Panc1 (cell line): ENCODE results near the gene LIPK. TPM values are rescaled to one million over a fixed set of nuclear protein-coding genes. Genes with fewer than 3 reads are reported as not detected.

Source experiments
- ATAC-seq: fragments of 200-7000 bp; cut with Tn5 transposase; 2 replicates; pipeline ENCODE4 v1.9.1; 2020; ENCODE audit warnings: mild to moderate bottlenecking, moderate library complexity
- BruUV-seq: library from RNA; stranded (reverse); fragments of 400-500 nt; replicated peaks from 2 replicates; lab custom pipeline; 2021; lab: Mats Ljungman, UMichigan
- CTCF ChIA-PET: fragments of 300-600 bp; sonication (Branson Sonifier 250); formaldehyde crosslinking; loops from one replicate; lab custom pipeline; 2022; ENCODE audit warnings: antibody characterized with exemption; lab: Charles Lee
- POLR2A ChIA-PET: fragments of 300-600 bp; sonication (Branson Sonifier 250); formaldehyde crosslinking; loops from one replicate; lab custom pipeline; 2022; ENCODE audit warnings: antibody characterized with exemption; lab: Charles Lee
- DNase-seq: peaks from one replicate; pipeline ENCODE4 v3.0.0-alpha.2; 2010; ENCODE audit warnings: low read depth, low spot score
- H3K27ac ChIP-seq: 2 replicates; pipeline ENCODE4 v1.5.1; 2011; ENCODE audit warnings: mild to moderate bottlenecking, low read length, inconsistent platforms
- H3K27me3 ChIP-seq: fragments of 200-500 bp; sonication (Bioruptor generic); 2 replicates; pipeline ENCODE4 v1.6.0; 2014; ENCODE audit warnings: low read length, inconsistent platforms; ENCODE audit not compliant: control insufficient read depth, insufficient read depth
- H3K36me3 ChIP-seq: fragments of 200-500 bp; sonication (Bioruptor generic); 2 replicates; pipeline ENCODE4 v1.5.1; 2014; ENCODE audit warnings: inconsistent platforms, mild to moderate bottlenecking, low read length, moderate library complexity; ENCODE audit not compliant: control insufficient read depth, insufficient read depth
- H3K4me1 ChIP-seq: 2 replicates; pipeline ENCODE4 v1.5.1; 2011; ENCODE audit warnings: inconsistent platforms, mild to moderate bottlenecking, low read length, moderate library complexity; ENCODE audit not compliant: control insufficient read depth, insufficient read depth
- H3K4me3 ChIP-seq, 2 experiments: 2 replicates each; pipeline ENCODE4 v1.5.1; 2011 to 2012; ENCODE audit warnings: low read depth in 2 of 2, low read length in 2 of 2, mild to moderate bottlenecking in 2 of 2, inconsistent platforms in 1 of 2, moderate library complexity in 1 of 2
- H3K9me3 ChIP-seq: fragments of 200-500 bp; sonication (Bioruptor generic); 2 replicates; pipeline ENCODE4 v1.5.1; 2014; ENCODE audit warnings: low read depth, mild to moderate bottlenecking, inconsistent platforms, low read length, moderate library complexity; ENCODE audit not compliant: control insufficient read depth, insufficient read depth
- CTCF ChIP-seq: fragments of 450-650 bp; IDR thresholded peaks from 2 replicates; pipeline ENCODE4 v1.5.1; 2017; ENCODE audit warnings: mild to moderate bottlenecking
- POLR2AphosphoS5 ChIP-seq: IDR thresholded peaks from 2 replicates; pipeline ENCODE4 v1.6.1; 2012; ENCODE audit warnings: mild to moderate bottlenecking, low read depth, low read length, moderate library complexity
- REST ChIP-seq, 2 experiments: IDR thresholded peaks; 2 replicates each; pipeline ENCODE4 v1.6.1; 2011 to 2012; ENCODE audit warnings: low read depth in 2 of 2, control low read depth in 1 of 2, low read length in 1 of 2, mild to moderate bottlenecking in 1 of 2, moderate library complexity in 1 of 2; ENCODE audit not compliant: insufficient read depth in 1 of 2
- SIN3A ChIP-seq: IDR thresholded peaks from 2 replicates; pipeline ENCODE4 v1.6.1; 2012; ENCODE audit warnings: low read depth, mild to moderate bottlenecking, low read length, moderate library complexity, borderline replicate concordance; ENCODE audit not compliant: insufficient read depth
- TCF7L2 ChIP-seq: IDR thresholded peaks from 2 replicates; pipeline ENCODE4 v1.6.1; 2011; ENCODE audit warnings: mild to moderate bottlenecking, low read depth, low read length, inconsistent platforms
- in situ Hi-C: cut with HindIII; loops from 2 replicates; pipeline ENCODE4 v1.10.0; 2016; ENCODE audit warnings: low sequenced_read_pairs, low pct_unique_long_range_greater_than_20kb
- intact Hi-C: fragments of 100-400 bp; cut with micrococcal nuclease; formaldehyde crosslinking; loops from one replicate; pipeline ENCODE4 v1.10.0; 2022; ENCODE audit not compliant: unreplicated experiment
- total RNA-seq: library from RNA; stranded (reverse); gene quantifications from one replicate; pipeline ENCODE4 v1.2.1, GENCODE V29; 2021; ENCODE audit not compliant: unreplicated experiment

LIPK gene
- total RNA-seq, 1 experiment from 2014 or later = not detected

GRCh38 chr10:88794731-88795130 lies 88.7 kb downstream of the LIPK start:
- DNase-seq (no peak), ATAC-seq (no peak)
- H3K27me3 ChIP-seq = no peaks in the 10 kb centered on the region
- BruUV-seq = no TSS peak
- no peak overlapping the region for H3K4me3 ChIP-seq
- CTCF ChIA-PET = no interaction called here
- TF ChIP-seq CTCF (no peak), TCF7L2 (no peak), SIN3A (no peak), POLR2AphosphoS5 (no peak), REST (IDR thresholded peaks at IDR 0.05; ENCODE audit: insufficient read depth in 1 of 2, low read depth in 2 of 2, low read length in 1 of 2) (no peak)
- H3K4me1 ChIP-seq = peaks cover 4% of the 10 kb centered on the region; the same call in 1 of the 2 replicates
- H3K9me3 ChIP-seq = no peaks in the 10 kb centered on the region
- no peak overlapping the region for H3K27ac ChIP-seq
- H3K36me3 ChIP-seq = no peaks in the 10 kb centered on the region
- in situ Hi-C loops (no loop called here), intact Hi-C loops (loop anchor here (5.0 kb wide), 1 partner anchor 107 kb away; no protein-coding TSS in a partner anchor)
- POLR2A ChIA-PET = no interaction called here

- ATAC-seq = no peak
- no peaks in the 10 kb centered on the region for H3K4me1 ChIP-seq
- CTCF ChIA-PET = no interaction called here
These were observed 94.4 kb downstream of the LIPK start for GRCh38 chr10:88800152-88801125.

More at GRCh38 chr10:88800152-88801125, 94.4 kb downstream of the LIPK start:
- no peak for DNase-seq
- no TSS peak for BruUV-seq
- no peak overlapping the region for H3K27ac ChIP-seq
- H3K36me3 ChIP-seq = no peaks in the 10 kb centered on the region
- intact Hi-C loops = no loop called here
- no peaks in the 10 kb centered on the region for H3K27me3 ChIP-seq
- no peak overlapping the region for H3K4me3 ChIP-seq
- TF ChIP-seq TCF7L2 (no peak), SIN3A (no peak), REST (IDR thresholded peaks at IDR 0.05; ENCODE audit: insufficient read depth in 1 of 2, low read depth in 2 of 2, low read length in 1 of 2) (no peak), CTCF (no peak), POLR2AphosphoS5 (no peak)
- in situ Hi-C loops = no loop called here
- POLR2A ChIA-PET = no interaction called here
- H3K9me3 ChIP-seq = no peaks in the 10 kb centered on the region
